ENCODE results near the gene STARD5. TPM values are rescaled to one million over a fixed set of nuclear protein-coding genes. Genes with fewer than 3 reads are reported as not detected.
A peak's percentile ranks its signal among the peaks of the same experiment; 100 is the strongest.

The STARD5 gene
- polyA plus RNA-seq, 1 experiment = 19.0 TPM

GRCh38 chr15:81268881-81269601 lies 54.9 kb downstream of the STARD5 start:
- no peaks in the 10 kb centered on the region for H3K9me3 ChIP-seq (ENCODE audit: control insufficient read depth, insufficient read depth, low read length)
- H3K27ac ChIP-seq (ENCODE audit: low read depth, low read length) = no peak overlapping the region
- H3K27me3 ChIP-seq (ENCODE audit: control insufficient read depth, insufficient read depth, low read length) = no peaks in the 10 kb centered on the region
- TF ChIP-seq, protein P1, sequence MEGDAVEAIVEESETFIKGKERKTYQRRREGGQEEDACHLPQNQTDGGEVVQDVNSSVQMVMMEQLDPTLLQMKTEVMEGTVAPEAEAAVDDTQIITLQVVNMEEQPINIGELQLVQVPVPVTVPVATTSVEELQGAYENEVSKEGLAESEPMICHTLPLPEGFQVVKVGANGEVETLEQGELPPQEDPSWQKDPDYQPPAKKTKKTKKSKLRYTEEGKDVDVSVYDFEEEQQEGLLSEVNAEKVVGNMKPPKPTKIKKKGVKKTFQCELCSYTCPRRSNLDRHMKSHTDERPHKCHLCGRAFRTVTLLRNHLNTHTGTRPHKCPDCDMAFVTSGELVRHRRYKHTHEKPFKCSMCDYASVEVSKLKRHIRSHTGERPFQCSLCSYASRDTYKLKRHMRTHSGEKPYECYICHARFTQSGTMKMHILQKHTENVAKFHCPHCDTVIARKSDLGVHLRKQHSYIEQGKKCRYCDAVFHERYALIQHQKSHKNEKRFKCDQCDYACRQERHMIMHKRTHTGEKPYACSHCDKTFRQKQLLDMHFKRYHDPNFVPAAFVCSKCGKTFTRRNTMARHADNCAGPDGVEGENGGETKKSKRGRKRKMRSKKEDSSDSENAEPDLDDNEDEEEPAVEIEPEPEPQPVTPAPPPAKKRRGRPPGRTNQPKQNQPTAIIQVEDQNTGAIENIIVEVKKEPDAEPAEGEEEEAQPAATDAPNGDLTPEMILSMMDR (IDR thresholded peaks at IDR 0.05; ENCODE audit: low read depth, low read length) = no peak
- POLR2A ChIA-PET = interaction anchor here (0.5 to 1.1 kb wide), 2 partner anchors 162 to 168 kb away, joined by 3 to 5 read pairs; no protein-coding TSS in a partner anchor
- no peak overlapping the region for H3K4me3 ChIP-seq (ENCODE audit: low read depth, low read length)
- CTCF ChIA-PET = interaction anchor here (0.6 to 8.9 kb wide), 6 partner anchors 12 to 292 kb away, joined by 3 to 728 read pairs (median 54); no protein-coding TSS in a partner anchor
- DNase-seq (ENCODE audit: low read depth, low spot score) = no peak

GRCh38 chr15:81268340-81268739 lies 55.6 kb downstream of the STARD5 start:
- ChIA-PET CTCF (interaction anchor here (3.7 to 8.9 kb wide), 4 partner anchors 13 to 159 kb away, joined by 46 to 728 read pairs (median 270); no protein-coding TSS in a partner anchor), POLR2A (interaction anchor here (1.1 kb wide), 1 partner anchor 162 kb away, joined by 3 read pairs; no protein-coding TSS in a partner anchor)
- Histone ChIP-seq H3K27ac (ENCODE audit: low read depth, low read length) (no peak overlapping the region), H3K9me3 (ENCODE audit: control insufficient read depth, insufficient read depth, low read length) (no peaks in the 10 kb centered on the region), H3K27me3 (ENCODE audit: control insufficient read depth, insufficient read depth, low read length) (peaks cover 2% of the 10 kb centered on the region), H3K4me3 (ENCODE audit: low read depth, low read length) (no peak overlapping the region)
- no peak for DNase-seq (ENCODE audit: low read depth, low spot score)
- TF ChIP-seq, protein P1 (IDR thresholded peaks at IDR 0.05; ENCODE audit: low read depth, low read length) = no peak

DNA sequence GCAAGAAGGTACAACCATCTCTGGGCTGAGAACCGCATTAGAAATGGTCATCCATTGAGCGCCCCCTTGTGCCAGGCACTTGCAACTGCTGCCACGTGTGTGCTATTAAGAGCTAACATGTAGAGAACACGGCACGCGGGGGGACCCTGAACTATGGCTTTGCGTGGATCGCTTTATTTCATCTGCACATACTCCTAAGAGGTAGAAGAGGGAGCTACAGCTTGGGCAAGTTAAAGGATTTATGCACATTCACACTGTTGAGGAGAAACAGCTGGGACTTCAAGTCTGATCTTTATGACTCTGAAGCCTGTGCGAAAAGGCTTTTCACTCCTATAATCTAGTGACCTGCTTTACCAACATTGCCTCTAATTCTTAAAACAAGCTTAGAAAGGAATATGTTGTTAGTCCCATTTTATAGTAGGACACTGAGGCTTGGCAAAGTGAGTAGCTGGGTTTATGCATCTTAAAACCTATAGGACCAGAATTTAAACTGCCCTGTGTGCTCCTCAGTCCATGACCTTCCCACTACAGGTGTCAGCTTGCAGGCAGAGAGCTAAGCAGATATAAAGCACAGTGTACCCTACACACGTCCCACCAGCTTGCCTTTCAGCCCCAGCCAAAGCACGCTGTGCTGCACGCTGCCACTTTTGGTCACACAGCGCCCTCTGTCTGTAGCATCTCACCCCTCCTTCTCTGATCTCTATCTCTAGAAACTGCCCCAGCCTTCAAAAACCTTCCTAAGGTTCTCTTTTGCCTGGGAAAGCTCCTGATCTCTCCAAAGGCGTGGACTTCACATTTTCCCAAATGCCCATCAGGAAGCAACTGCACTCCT lies 57.8 kb downstream of the STARD5 start:
- CTCF ChIA-PET = interaction anchor here (0.6 to 8.9 kb wide), 120 partner anchors 8 to 925 kb away, joined by 3 to 728 read pairs (median 6); partner anchors contain the start of genes CEMIP, CFAP161, IL16 and STARD5
- TF ChIP-seq, protein P1 (IDR thresholded peaks at IDR 0.05; ENCODE audit: low read depth, low read length) = peak; percentile 95
- H3K27ac ChIP-seq (ENCODE audit: low read depth, low read length) = no peak overlapping the region
- peak; percentile 61 for DNase-seq (ENCODE audit: low read depth, low spot score)
- H3K9me3 ChIP-seq (ENCODE audit: control insufficient read depth, insufficient read depth, low read length) = no peaks in the 10 kb centered on the region
- no peak overlapping the region for H3K4me3 ChIP-seq (ENCODE audit: low read depth, low read length)
- H3K27me3 ChIP-seq (ENCODE audit: control insufficient read depth, insufficient read depth, low read length) = peaks cover 2% of the 10 kb centered on the region
- POLR2A ChIA-PET = interaction anchor here (0.5 to 1.5 kb wide), 4 partner anchors 61 to 111 kb away, joined by 3 to 6 read pairs (median 4); no protein-coding TSS in a partner anchor

DNA sequence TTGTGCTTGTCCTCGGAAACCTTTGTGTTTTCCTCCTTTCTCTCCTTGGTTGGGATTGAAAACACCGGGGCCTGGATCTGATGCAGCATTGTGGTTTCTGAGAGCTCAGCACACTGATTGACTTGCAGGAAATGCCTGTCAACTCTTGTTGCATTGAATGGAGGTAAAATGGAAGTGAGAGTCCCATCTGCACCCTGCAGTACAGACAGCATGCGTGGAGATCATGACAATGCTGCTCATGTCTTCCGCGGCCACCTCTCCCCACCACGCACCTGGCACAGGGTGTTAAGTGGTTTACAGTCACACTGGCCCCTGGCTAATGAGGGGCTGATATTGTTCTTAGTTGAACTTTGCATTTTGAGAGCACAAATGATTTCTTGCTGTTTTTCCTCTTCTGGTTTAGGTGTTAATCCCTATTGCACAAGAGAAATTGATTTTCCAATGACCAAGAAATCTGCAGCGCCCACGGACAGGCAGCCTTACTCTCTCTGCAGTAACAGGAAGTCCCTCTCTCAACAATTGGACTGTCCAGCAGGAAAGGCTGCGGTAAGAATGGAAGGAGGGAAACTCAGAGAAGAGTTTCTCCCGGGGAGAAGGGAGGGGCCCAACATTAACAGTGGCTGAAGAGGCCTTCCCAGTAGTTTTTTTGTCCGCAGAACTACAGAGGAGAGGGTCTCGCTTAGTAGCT lies 58.5 kb downstream of the STARD5 start:
- H3K9me3 ChIP-seq (ENCODE audit: control insufficient read depth, insufficient read depth, low read length) = no peaks in the 10 kb centered on the region
- DNase-seq (ENCODE audit: low read depth, low spot score) = no peak
- TF ChIP-seq, protein P1 (IDR thresholded peaks at IDR 0.05; ENCODE audit: low read depth, low read length) = no peak
- POLR2A ChIA-PET = interaction anchor here (0.8 to 1.5 kb wide), 2 partner anchors 80 to 110 kb away, joined by 4 to 6 read pairs; no protein-coding TSS in a partner anchor
- CTCF ChIA-PET = interaction anchor here (0.6 to 8.9 kb wide), 89 partner anchors 8 to 926 kb away, joined by 3 to 728 read pairs (median 8); partner anchors contain the start of genes CEMIP, IL16, STARD5 and TLNRD1
- H3K4me3 ChIP-seq (ENCODE audit: low read depth, low read length) = no peak overlapping the region
- no peak overlapping the region for H3K27ac ChIP-seq (ENCODE audit: low read depth, low read length)
- H3K27me3 ChIP-seq (ENCODE audit: control insufficient read depth, insufficient read depth, low read length) = peaks cover 2% of the 10 kb centered on the region

Data from AG04450 (cell line).